ENCODE measurements around the gene DEPDC1.
"Not testable (repeated sequence)": the region's sequence is repeated elsewhere in the genome, so short reads cannot be mapped to it uniquely, and the experiment has no call there.

The DEPDC1 gene

GRCh38 chr1:68496680-68497357 is at the start of gene DEPDC1:
Gene DEPDC1 (minus strand): TSS chr1:68497082. CDS start chr1:68496999, 83 bp downstream.
- peak; percentile 55 for DNase-seq (ENCODE audit: low read depth)

GRCh38 chr1:68544651-68545050 is 47.8 kb upstream of the DEPDC1 start:
- DNase-seq (ENCODE audit: low read depth): no peak

GRCh38 chr1:68542586-68542985 is 45.7 kb upstream of the DEPDC1 start:
- no peak for DNase-seq (ENCODE audit: low read depth)

GRCh38 chr1:68538941-68539340 is 42.1 kb upstream of the DEPDC1 start:
- DNase-seq (ENCODE audit: low read depth): no peak

- no peak for DNase-seq (ENCODE audit: low read depth)
Measured at GRCh38 chr1:68528243-68528642, 31.4 kb upstream of the DEPDC1 start.

- no peak for DNase-seq (ENCODE audit: low read depth)
Measured at GRCh38 chr1:68525781-68526180, 28.9 kb upstream of the DEPDC1 start.

- DNase-seq (ENCODE audit: low read depth): no peak
Measured at GRCh38 chr1:68521286-68521685, 24.4 kb upstream of the DEPDC1 start.

- no peak for DNase-seq (ENCODE audit: low read depth)
Measured at GRCh38 chr1:68516066-68516465, 19.2 kb upstream of the DEPDC1 start.

GRCh38 chr1:68511254-68511653 is 14.4 kb upstream of the DEPDC1 start:
- DNase-seq (ENCODE audit: low read depth): no peak

- no peak for DNase-seq (ENCODE audit: low read depth)
Measured at GRCh38 chr1:68506386-68506785, 9.5 kb upstream of the DEPDC1 start.

- no peak for DNase-seq (ENCODE audit: low read depth)
Measured at GRCh38 chr1:68503085-68503484, 6.2 kb upstream of the DEPDC1 start.

- DNase-seq (ENCODE audit: low read depth): no peak
Measured at GRCh38 chr1:68497358-68497698, 446 bp upstream of the DEPDC1 start.

GRCh38 chr1:68495968-68496679 is 758 bp downstream of the DEPDC1 start:
- no peak for DNase-seq (ENCODE audit: low read depth)

- DNase-seq (ENCODE audit: low read depth): no peak
Measured at GRCh38 chr1:68495532-68495931, 1.4 kb downstream of the DEPDC1 start.

GRCh38 chr1:68493193-68493592 is 3.7 kb downstream of the DEPDC1 start:
- DNase-seq (ENCODE audit: low read depth): no peak

- not testable (repeated sequence) for DNase-seq (ENCODE audit: low read depth)
Measured at GRCh38 chr1:68492255-68492654, 4.6 kb downstream of the DEPDC1 start.

GRCh38 chr1:68490046-68490651 is 6.7 kb downstream of the DEPDC1 start:
- no peak for DNase-seq (ENCODE audit: low read depth)

GRCh38 chr1:68485431-68486022 is 11.4 kb downstream of the DEPDC1 start:
- DNase-seq (ENCODE audit: low read depth): no peak

GRCh38 chr1:68484618-68485017 is 12.3 kb downstream of the DEPDC1 start:
- DNase-seq (ENCODE audit: low read depth): no peak

- DNase-seq (ENCODE audit: low read depth): no peak
Measured at GRCh38 chr1:68481041-68481440, 15.8 kb downstream of the DEPDC1 start.

GRCh38 chr1:68479501-68479900 is 17.4 kb downstream of the DEPDC1 start:
- no peak for DNase-seq (ENCODE audit: low read depth)

- DNase-seq (ENCODE audit: low read depth): no peak
Measured at GRCh38 chr1:68478662-68479061, 18.2 kb downstream of the DEPDC1 start.

GRCh38 chr1:68476626-68477025 is 20.3 kb downstream of the DEPDC1 start:
- DNase-seq (ENCODE audit: low read depth): not testable (repeated sequence)
